ENCODE results near the gene NUP214.

Gene NUP214

GRCh38 chr9:131276891-131277286 is 151.5 kb downstream of the NUP214 start:
- H2BK5ac ChIP-seq (ENCODE audit: low read length), result no peak overlapping the region
- H3K4me2 ChIP-seq (ENCODE audit: low read length), result peak overlapping the region; percentile 52
- H3K27me3 ChIP-seq (ENCODE audit: insufficient read depth, low read length, poor library complexity), result peaks cover 6% of the 10 kb centered on the region
- H3K4ac ChIP-seq (ENCODE audit: low read depth, low read length), result no peak overlapping the region
- H3K79me1 ChIP-seq (ENCODE audit: low read length), result no peaks in the 10 kb centered on the region
- H3K36me3 ChIP-seq (ENCODE audit: control insufficient read depth, insufficient read depth, low read length), result no peaks in the 10 kb centered on the region
- H3K23ac ChIP-seq (ENCODE audit: low read length), result no peak overlapping the region
- DNase-seq, result no peak
- peak overlapping the region; percentile 49 for H3K56ac ChIP-seq (ENCODE audit: low read length)
- no peak overlapping the region for H2BK120ac ChIP-seq (ENCODE audit: low read depth, low read length)
- no peak overlapping the region for H3K27ac ChIP-seq (ENCODE audit: low read depth, low read length)
- no CpG with 5 or more reads among the region's 60 CpGs for WGBS (ENCODE audit: extremely low coverage, insufficient coverage, low lambda C conversion rate)
- H4K8ac ChIP-seq (ENCODE audit: low read depth, low read length), result no peak overlapping the region
- no peak overlapping the region for H3K4me3 ChIP-seq (ENCODE audit: low read length)
- peak overlapping the region; percentile 49 for H3K9ac ChIP-seq (ENCODE audit: low read length)
- H3K18ac ChIP-seq (ENCODE audit: low read length), result no peak overlapping the region
- H3K79me2 ChIP-seq (ENCODE audit: control insufficient read depth, insufficient read depth, low read length), result no peaks in the 10 kb centered on the region
- no peak overlapping the region for H2BK15ac ChIP-seq (replicated peaks; ENCODE audit: low read depth)
- no peaks in the 10 kb centered on the region for H3K4me1 ChIP-seq (ENCODE audit: control insufficient read depth, low read depth, low read length)
- H2AK5ac ChIP-seq (ENCODE audit: low read length), result no peak overlapping the region
- no peak overlapping the region for H4K5ac ChIP-seq (ENCODE audit: low read length)

GRCh38 chr9:131277287-131277909 is 152.0 kb downstream of the NUP214 start:
- Histone ChIP-seq H2AK5ac (ENCODE audit: low read length) (no peak overlapping the region), H3K56ac (ENCODE audit: low read length) (peak overlapping the region; percentile 54), H2BK15ac (replicated peaks; ENCODE audit: low read depth) (no peak overlapping the region), H2BK120ac (ENCODE audit: low read depth, low read length) (no peak overlapping the region), H3K9ac (ENCODE audit: low read length) (peak overlapping the region; percentile 38), H3K27ac (ENCODE audit: low read depth, low read length) (no peak overlapping the region), H2BK5ac (ENCODE audit: low read length) (no peak overlapping the region), H3K27me3 (ENCODE audit: insufficient read depth, low read length, poor library complexity) (peaks cover 6% of the 10 kb centered on the region), H3K4me3 (ENCODE audit: low read length) (peak overlapping the region; percentile 7), H4K8ac (ENCODE audit: low read depth, low read length) (no peak overlapping the region), H3K23ac (ENCODE audit: low read length) (no peak overlapping the region), H3K36me3 (ENCODE audit: control insufficient read depth, insufficient read depth, low read length) (no peaks in the 10 kb centered on the region), H3K4ac (ENCODE audit: low read depth, low read length) (no peak overlapping the region), H4K5ac (ENCODE audit: low read length) (no peak overlapping the region), H3K79me2 (ENCODE audit: control insufficient read depth, insufficient read depth, low read length) (no peaks in the 10 kb centered on the region), H3K79me1 (ENCODE audit: low read length) (no peaks in the 10 kb centered on the region), H3K4me2 (ENCODE audit: low read length) (peak overlapping the region; percentile 48), H3K4me1 (ENCODE audit: control insufficient read depth, low read depth, low read length) (no peaks in the 10 kb centered on the region), H3K18ac (ENCODE audit: low read length) (peak overlapping the region; percentile 9)
- no CpG with 5 or more reads among the region's 78 CpGs for WGBS (ENCODE audit: extremely low coverage, insufficient coverage, low lambda C conversion rate)
- DNase-seq, result no peak

- peaks cover 6% of the 10 kb centered on the region for H3K27me3 ChIP-seq (ENCODE audit: insufficient read depth, low read length, poor library complexity)
- no peak overlapping the region for H3K27ac ChIP-seq (ENCODE audit: low read depth, low read length)
- peak overlapping the region; percentile 7 for H3K4me3 ChIP-seq (ENCODE audit: low read length)
- H3K4me1 ChIP-seq (ENCODE audit: control insufficient read depth, low read depth, low read length), result no peaks in the 10 kb centered on the region
- peak; percentile 95 for DNase-seq
- H3K56ac ChIP-seq (ENCODE audit: low read length), result peak overlapping the region; percentile 54
- H3K79me1 ChIP-seq (ENCODE audit: low read length), result no peaks in the 10 kb centered on the region
- H3K4ac ChIP-seq (ENCODE audit: low read depth, low read length), result no peak overlapping the region
- H3K23ac ChIP-seq (ENCODE audit: low read length), result no peak overlapping the region
- peak overlapping the region; percentile 5 for H3K4me2 ChIP-seq (ENCODE audit: low read length)
- no peak overlapping the region for H4K8ac ChIP-seq (ENCODE audit: low read depth, low read length)
- H2BK120ac ChIP-seq (ENCODE audit: low read depth, low read length), result no peak overlapping the region
- H3K18ac ChIP-seq (ENCODE audit: low read length), result peak overlapping the region; percentile 9
- no peak overlapping the region for H2BK15ac ChIP-seq (replicated peaks; ENCODE audit: low read depth)
- no peaks in the 10 kb centered on the region for H3K79me2 ChIP-seq (ENCODE audit: control insufficient read depth, insufficient read depth, low read length)
- whole genome bisulfite sequencing (ENCODE audit: extremely low coverage, insufficient coverage, low lambda C conversion rate), result no CpG with 5 or more reads among the region's 59 CpGs
- no peaks in the 10 kb centered on the region for H3K36me3 ChIP-seq (ENCODE audit: control insufficient read depth, insufficient read depth, low read length)
- H2BK5ac ChIP-seq (ENCODE audit: low read length), result no peak overlapping the region
- H4K5ac ChIP-seq (ENCODE audit: low read length), result no peak overlapping the region
- no peak overlapping the region for H2AK5ac ChIP-seq (ENCODE audit: low read length)
- no peak overlapping the region for H3K9ac ChIP-seq (ENCODE audit: low read length)
Observed at GRCh38 chr9:131277910-131278701, 152.7 kb downstream of the NUP214 start.

GRCh38 chr9:131278702-131279111 is 153.3 kb downstream of the NUP214 start:
- H3K23ac ChIP-seq (ENCODE audit: low read length), result no peak overlapping the region
- no CpG with 5 or more reads among the region's 10 CpGs for WGBS (ENCODE audit: extremely low coverage, insufficient coverage, low lambda C conversion rate)
- H2BK120ac ChIP-seq (ENCODE audit: low read depth, low read length), result no peak overlapping the region
- H3K79me1 ChIP-seq (ENCODE audit: low read length), result no peaks in the 10 kb centered on the region
- H2BK15ac ChIP-seq (replicated peaks; ENCODE audit: low read depth), result no peak overlapping the region
- H3K4me3 ChIP-seq (ENCODE audit: low read length), result no peak overlapping the region
- no peaks in the 10 kb centered on the region for H3K79me2 ChIP-seq (ENCODE audit: control insufficient read depth, insufficient read depth, low read length)
- no peaks in the 10 kb centered on the region for H3K4me1 ChIP-seq (ENCODE audit: control insufficient read depth, low read depth, low read length)
- H3K36me3 ChIP-seq (ENCODE audit: control insufficient read depth, insufficient read depth, low read length), result no peaks in the 10 kb centered on the region
- H4K5ac ChIP-seq (ENCODE audit: low read length), result no peak overlapping the region
- no peak overlapping the region for H3K4me2 ChIP-seq (ENCODE audit: low read length)
- no peak overlapping the region for H3K9ac ChIP-seq (ENCODE audit: low read length)
- no peak overlapping the region for H3K4ac ChIP-seq (ENCODE audit: low read depth, low read length)
- no peak overlapping the region for H2AK5ac ChIP-seq (ENCODE audit: low read length)
- DNase-seq, result no peak
- H3K18ac ChIP-seq (ENCODE audit: low read length), result no peak overlapping the region
- peaks cover 6% of the 10 kb centered on the region for H3K27me3 ChIP-seq (ENCODE audit: insufficient read depth, low read length, poor library complexity)
- H3K27ac ChIP-seq (ENCODE audit: low read depth, low read length), result no peak overlapping the region
- no peak overlapping the region for H4K8ac ChIP-seq (ENCODE audit: low read depth, low read length)
- no peak overlapping the region for H2BK5ac ChIP-seq (ENCODE audit: low read length)
- H3K56ac ChIP-seq (ENCODE audit: low read length), result no peak overlapping the region

- no peak overlapping the region for H3K56ac ChIP-seq (ENCODE audit: low read length)
- no peak overlapping the region for H2AK5ac ChIP-seq (ENCODE audit: low read length)
- H3K18ac ChIP-seq (ENCODE audit: low read length), result no peak overlapping the region
- H3K4me3 ChIP-seq (ENCODE audit: low read length), result no peak overlapping the region
- H2BK5ac ChIP-seq (ENCODE audit: low read length), result no peak overlapping the region
- no peaks in the 10 kb centered on the region for H3K79me1 ChIP-seq (ENCODE audit: low read length)
- DNase-seq, result no peak
- no peaks in the 10 kb centered on the region for H3K36me3 ChIP-seq (ENCODE audit: control insufficient read depth, insufficient read depth, low read length)
- no peak overlapping the region for H3K9ac ChIP-seq (ENCODE audit: low read length)
- no peaks in the 10 kb centered on the region for H3K4me1 ChIP-seq (ENCODE audit: control insufficient read depth, low read depth, low read length)
- no peak overlapping the region for H3K27ac ChIP-seq (ENCODE audit: low read depth, low read length)
- H3K23ac ChIP-seq (ENCODE audit: low read length), result no peak overlapping the region
- H3K4ac ChIP-seq (ENCODE audit: low read depth, low read length), result no peak overlapping the region
- H3K4me2 ChIP-seq (ENCODE audit: low read length), result no peak overlapping the region
- WGBS (ENCODE audit: extremely low coverage, insufficient coverage, low lambda C conversion rate), result no CpG with 5 or more reads among the region's 11 CpGs
- no peaks in the 10 kb centered on the region for H3K79me2 ChIP-seq (ENCODE audit: control insufficient read depth, insufficient read depth, low read length)
- H4K5ac ChIP-seq (ENCODE audit: low read length), result no peak overlapping the region
- H3K27me3 ChIP-seq (ENCODE audit: insufficient read depth, low read length, poor library complexity), result peaks cover 6% of the 10 kb centered on the region
- no peak overlapping the region for H2BK15ac ChIP-seq (replicated peaks; ENCODE audit: low read depth)
- H4K8ac ChIP-seq (ENCODE audit: low read depth, low read length), result no peak overlapping the region
- no peak overlapping the region for H2BK120ac ChIP-seq (ENCODE audit: low read depth, low read length)
Observed at GRCh38 chr9:131279196-131279862, 153.9 kb downstream of the NUP214 start.
